Measurements from ENCODE around the gene ALK. TPM values are rescaled to one million over a fixed set of nuclear protein-coding genes. Genes with fewer than 3 reads are reported as not detected.

ALK gene
- total RNA-seq, 4 donors from 2014 or later: 0.85 to 2.4 (median 1.8) TPM

GRCh38 chr2:29160184-29160583 lies 761.2 kb downstream of the ALK start:
- TF ChIP-seq CTCF (IDR thresholded peaks at IDR 0.05; ENCODE audit: low read depth): no peak

DNA sequence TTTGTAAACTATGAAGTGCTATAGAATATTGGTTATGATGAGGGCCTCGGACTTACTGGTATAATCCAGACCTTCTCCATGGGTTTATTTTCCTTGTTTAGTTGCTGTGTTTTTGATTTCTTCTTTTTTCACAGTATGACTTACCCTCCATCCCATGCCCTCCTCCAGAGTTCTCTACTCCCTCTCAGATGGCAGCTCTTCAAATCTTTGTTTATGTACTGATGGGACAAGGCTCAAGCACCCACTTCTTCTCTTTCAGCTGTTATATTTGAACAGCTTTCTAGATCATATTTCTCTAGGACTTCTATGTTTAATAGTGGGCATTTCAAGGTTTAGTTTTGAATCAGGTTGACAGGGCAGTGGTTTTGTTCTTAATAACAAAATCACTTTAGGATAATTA lies 762.3 kb downstream of the ALK start:
- no peak for TF ChIP-seq CTCF (IDR thresholded peaks at IDR 0.05; ENCODE audit: low read depth)

DNA sequence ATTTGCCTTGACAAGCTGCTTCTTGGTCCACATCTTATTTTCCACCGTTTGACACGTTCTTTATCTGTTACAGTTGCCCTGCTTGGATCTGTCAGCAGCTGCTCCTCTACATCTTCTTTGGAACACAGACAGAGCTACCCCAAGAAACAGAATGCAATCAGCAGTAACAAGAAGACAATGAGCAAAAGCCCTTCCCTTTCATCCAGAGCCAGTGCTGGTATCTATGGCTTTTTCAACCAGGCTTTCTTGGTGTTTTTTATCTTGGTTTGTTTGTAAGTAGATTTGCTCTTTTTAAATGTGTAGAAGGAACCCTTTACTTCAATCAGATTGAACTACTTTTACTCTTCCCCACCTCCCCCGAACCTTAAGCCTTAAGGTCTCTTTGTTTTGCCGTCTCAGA lies 764.3 kb downstream of the ALK start:
- no peak for TF ChIP-seq CTCF (IDR thresholded peaks at IDR 0.05; ENCODE audit: low read depth)

GRCh38 chr2:29155578-29155977 lies 765.8 kb downstream of the ALK start:
- TF ChIP-seq CTCF (IDR thresholded peaks at IDR 0.05; ENCODE audit: low read depth): no peak

- TF ChIP-seq CTCF (IDR thresholded peaks at IDR 0.05; ENCODE audit: low read depth): no peak
Observed at GRCh38 chr2:29154610-29155009, 766.8 kb downstream of the ALK start.

- no peak for TF ChIP-seq CTCF (IDR thresholded peaks at IDR 0.05; ENCODE audit: low read depth)
Observed at GRCh38 chr2:29147963-29148362, 773.4 kb downstream of the ALK start.

- no peak for TF ChIP-seq CTCF (IDR thresholded peaks at IDR 0.05; ENCODE audit: low read depth)
Observed at GRCh38 chr2:29146197-29146596, 775.2 kb downstream of the ALK start.
